Renal cortical epithelial cell (primary cell): ENCODE data around the gene GCG. TPM values are rescaled to one million over a fixed set of nuclear protein-coding genes. Genes with fewer than 3 reads are reported as not detected.

ENCODE experiments used
- DNase-seq: peaks from one replicate; pipeline ENCODE4 v3.0.0-alpha.2; 2011; ENCODE audit warnings: low read depth
- total RNA-seq: library from RNA; depleted of rRNA; stranded (reverse); fragments of >200 nt; gene quantifications from 2 replicates; pipeline ENCODE4 v1.2.3, GENCODE V29; 2014

GCG gene
- total RNA-seq, 1 donor from 2014 or later, result not detected

DNA sequence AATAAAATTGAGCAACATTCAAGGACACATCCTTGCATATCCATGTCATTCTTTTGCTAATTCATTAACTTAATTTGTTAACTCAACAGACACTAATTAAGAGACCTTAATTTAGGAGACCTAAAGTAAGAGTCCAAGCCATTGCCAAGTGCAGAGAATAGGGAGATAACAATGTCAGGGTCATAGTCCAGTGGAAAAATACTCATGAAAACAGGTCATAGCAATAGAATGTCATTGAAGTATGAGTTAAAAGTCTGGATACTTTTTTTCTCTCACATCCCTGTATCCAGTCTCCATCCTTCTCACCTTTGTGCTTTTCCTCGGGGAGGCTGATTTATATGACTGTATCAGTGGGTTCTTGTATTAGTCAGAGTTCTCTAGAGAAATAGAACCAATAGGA lies 51.5 kb downstream of the GCG start:
- no peak for DNase-seq

DNA sequence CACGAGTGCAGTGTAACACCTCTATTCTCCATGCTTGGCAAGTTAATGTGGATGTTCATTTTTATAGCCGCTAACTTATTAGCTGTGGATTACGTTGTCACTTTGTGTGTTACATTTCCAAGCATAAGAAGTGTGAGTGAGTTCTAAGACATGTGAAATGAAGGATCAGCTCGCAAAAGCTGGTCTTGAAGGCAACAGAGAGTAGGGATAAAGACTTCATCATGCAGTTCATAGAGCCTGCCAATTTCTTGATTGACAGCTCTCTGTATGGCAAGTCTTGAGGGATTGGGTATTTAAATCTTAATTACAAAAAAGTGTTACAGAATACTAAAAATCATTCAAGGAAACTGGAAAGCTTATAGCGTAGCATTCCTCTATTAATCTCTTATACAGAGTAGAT lies 52.2 kb downstream of the GCG start:
- no peak for DNase-seq

Other genes starting within 250 kb of the GCG start
- 65.7 and 374 TPM in 2 replicates for gene DPP4, start 78.0 kb downstream of the GCG start, total RNA-seq
- gene FAP, start 91.2 kb upstream of the GCG start, total RNA-seq, result 0.15 and 0.17 TPM in 2 replicates
- gene IFIH1, start 166.4 kb upstream of the GCG start, total RNA-seq, result 16.1 and 18.6 TPM in 2 replicates
- 52.9 and 75.9 TPM in 2 replicates for gene GCA, start 191.9 kb upstream of the GCG start, total RNA-seq